Measurements from ENCODE around the gene OR10A6. TPM values are rescaled to one million over a fixed set of nuclear protein-coding genes. Genes with fewer than 3 reads are reported as not detected.

The OR10A6 gene
- total and polyA plus RNA-seq, 2 experiments from 2014 or later: 0.23 TPM; not detected in 1

Small RNAs within 50 kb of the gene (small RNA-seq; reads per million reads assigned to genes)
- gene COX6CP5 (ENCODE audit: low replicate concordance) (not detected), gene RNU6-943P (ENCODE audit: low replicate concordance) (not detected)

Other genes starting within 250 kb of the OR10A6 start
- 0.31 and 0.42 TPM in 2 replicates for gene OVCH2, start 224.8 kb downstream of the OR10A6 start, total RNA-seq (2014; rRNA removed; shearing (Covaris generic))
- 0.33 and 1.3 TPM in 2 replicates for gene OVCH2, start 224.8 kb downstream of the OR10A6 start, polyA plus RNA-seq (2016; fragmentation: Nextera tagmentation; extraction: Ambion mirVana)
- 1.3 and 1.5 TPM in 2 replicates for gene OR5P2, start 134.3 kb downstream of the OR10A6 start, total RNA-seq (2014; rRNA removed; shearing (Covaris generic))
- not detected in 2 replicates for gene OR5P2, start 134.3 kb downstream of the OR10A6 start, polyA plus RNA-seq (2016; fragmentation: Nextera tagmentation; extraction: Ambion mirVana)
- 0.58 and 3.5 TPM in 2 replicates for gene OR5P3, start 100.4 kb downstream of the OR10A6 start, total RNA-seq (2014; rRNA removed; shearing (Covaris generic))
- not detected in 2 replicates for gene OR5P3, start 100.4 kb downstream of the OR10A6 start, polyA plus RNA-seq (2016; fragmentation: Nextera tagmentation; extraction: Ambion mirVana)
- gene OR10A3, start 10.4 kb upstream of the OR10A6 start, total RNA-seq (2014; rRNA removed; shearing (Covaris generic)): 0.14 TPM in 1 of 2 replicates, not detected in the other
- gene OR10A3, start 10.4 kb upstream of the OR10A6 start, polyA plus RNA-seq (2016; fragmentation: Nextera tagmentation; extraction: Ambion mirVana): 0.28 and 0.52 TPM in 2 replicates
- 2.7 and 4.3 TPM in 2 replicates for gene NLRP10, start 34.2 kb upstream of the OR10A6 start, total RNA-seq (2014; rRNA removed; shearing (Covaris generic))
- gene NLRP10, start 34.2 kb upstream of the OR10A6 start, polyA plus RNA-seq (2016; fragmentation: Nextera tagmentation; extraction: Ambion mirVana): 0.56 and 1.1 TPM in 2 replicates
- 351 and 555 TPM in 2 replicates for gene EIF3F, start 56.1 kb upstream of the OR10A6 start, total RNA-seq (2014; rRNA removed; shearing (Covaris generic))
- gene EIF3F, start 56.1 kb upstream of the OR10A6 start, polyA plus RNA-seq (2016; fragmentation: Nextera tagmentation; extraction: Ambion mirVana): 235 and 237 TPM in 2 replicates
- 23.7 and 30.4 TPM in 2 replicates for gene TUB, start 149.9 kb upstream of the OR10A6 start, total RNA-seq (2014; rRNA removed; shearing (Covaris generic))
- gene TUB, start 149.9 kb upstream of the OR10A6 start, polyA plus RNA-seq (2016; fragmentation: Nextera tagmentation; extraction: Ambion mirVana): 5.0 and 5.5 TPM in 2 replicates
- gene RIC3, start 237.8 kb upstream of the OR10A6 start, total RNA-seq (2014; rRNA removed; shearing (Covaris generic)): 17.8 and 27.4 TPM in 2 replicates
- 21.1 and 21.3 TPM in 2 replicates for gene RIC3, start 237.8 kb upstream of the OR10A6 start, polyA plus RNA-seq (2016; fragmentation: Nextera tagmentation; extraction: Ambion mirVana)